ENCODE data around the gene RAB11B.
"Not testable (repeated sequence)": the region's sequence is repeated elsewhere in the genome, so short reads cannot be mapped to it uniquely, and the experiment has no call there.

Gene RAB11B

DNA sequence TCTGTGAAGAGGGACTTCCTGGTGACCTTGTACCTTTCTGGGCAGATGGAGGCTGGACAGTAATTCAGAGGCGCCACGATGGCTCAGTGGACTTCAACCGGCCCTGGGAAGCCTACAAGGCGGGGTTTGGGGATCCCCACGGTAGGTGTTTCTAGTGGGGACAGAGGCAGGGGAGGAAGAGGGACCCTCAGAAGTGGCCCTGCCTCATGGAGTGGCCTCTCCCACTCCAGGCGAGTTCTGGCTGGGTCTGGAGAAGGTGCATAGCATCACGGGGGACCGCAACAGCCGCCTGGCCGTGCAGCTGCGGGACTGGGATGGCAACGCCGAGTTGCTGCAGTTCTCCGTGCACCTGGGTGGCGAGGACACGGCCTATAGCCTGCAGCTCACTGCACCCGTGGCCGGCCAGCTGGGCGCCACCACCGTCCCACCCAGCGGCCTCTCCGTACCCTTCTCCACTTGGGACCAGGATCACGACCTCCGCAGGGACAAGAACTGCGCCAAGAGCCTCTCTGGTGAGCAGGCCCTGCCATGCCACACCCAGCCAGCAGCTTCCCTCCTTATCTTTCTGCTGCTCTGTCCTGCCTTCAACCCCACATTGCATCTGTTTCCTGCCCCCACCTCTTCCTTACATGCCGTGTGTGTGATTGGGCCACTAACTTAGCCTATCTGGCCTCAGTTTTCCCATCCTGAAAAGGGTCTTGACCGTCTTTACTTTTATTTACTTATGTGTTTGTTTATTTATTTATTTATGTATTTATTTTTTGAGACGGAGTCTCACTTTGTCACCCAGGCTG is 19.0 kb upstream of the RAB11B start:
- DNase-seq: no peak

DNA sequence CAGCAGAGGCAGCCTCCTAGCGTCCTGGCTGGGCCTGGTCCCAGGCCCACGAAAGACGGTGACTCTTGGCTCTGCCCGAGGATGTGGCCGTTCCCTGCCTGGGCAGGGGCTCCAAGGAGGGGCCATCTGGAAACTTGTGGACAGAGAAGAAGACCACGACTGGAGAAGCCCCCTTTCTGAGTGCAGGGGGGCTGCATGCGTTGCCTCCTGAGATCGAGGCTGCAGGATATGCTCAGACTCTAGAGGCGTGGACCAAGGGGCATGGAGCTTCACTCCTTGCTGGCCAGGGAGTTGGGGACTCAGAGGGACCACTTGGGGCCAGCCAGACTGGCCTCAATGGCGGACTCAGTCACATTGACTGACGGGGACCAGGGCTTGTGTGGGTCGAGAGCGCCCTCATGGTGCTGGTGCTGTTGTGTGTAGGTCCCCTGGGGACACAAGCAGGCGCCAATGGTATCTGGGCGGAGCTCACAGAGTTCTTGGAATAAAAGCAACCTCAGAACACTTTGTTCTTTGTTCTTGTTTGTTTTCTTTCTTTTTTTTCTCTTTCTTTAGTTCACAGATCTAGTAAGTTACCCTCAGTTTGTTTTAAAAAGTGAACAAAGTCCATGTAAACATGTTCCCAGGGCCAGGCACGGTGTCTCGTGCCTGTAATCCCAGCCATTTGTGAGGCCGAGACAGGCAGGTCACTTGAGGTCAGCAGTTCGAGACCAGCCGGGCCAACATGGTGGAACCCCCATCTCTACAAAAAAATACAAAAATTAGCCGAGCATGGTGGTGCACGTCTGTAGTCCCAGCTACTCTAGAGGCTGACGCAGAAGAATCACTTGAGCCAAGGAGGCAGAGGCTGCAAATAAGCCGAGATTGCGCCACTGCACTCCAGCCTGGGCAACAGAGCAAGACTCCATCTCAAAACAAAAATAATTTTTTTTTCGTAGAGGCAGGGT is 16.0 kb upstream of the RAB11B start:
- no peak for DNase-seq

DNA sequence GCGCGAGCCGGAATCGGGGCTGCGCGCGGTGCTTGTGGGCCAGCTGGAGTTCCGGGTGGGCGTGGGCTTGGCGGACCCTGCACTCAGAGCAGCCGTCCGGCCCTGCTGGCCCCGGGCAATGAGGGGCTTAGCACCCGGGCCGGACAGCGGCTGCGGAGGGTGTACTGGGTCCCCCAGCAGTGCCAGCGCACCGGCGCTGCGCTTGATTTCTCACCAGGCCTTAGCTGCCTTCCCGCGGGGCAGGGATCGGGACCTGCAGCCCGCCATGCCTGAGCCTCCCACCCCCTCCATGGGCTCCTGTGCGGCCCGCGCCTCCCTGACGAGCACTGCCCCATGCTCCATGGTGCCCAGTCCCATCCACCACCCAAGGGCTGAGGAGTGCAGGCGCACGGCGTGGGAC is 14.4 kb upstream of the RAB11B start:
- not testable (repeated sequence) for DNase-seq

DNA sequence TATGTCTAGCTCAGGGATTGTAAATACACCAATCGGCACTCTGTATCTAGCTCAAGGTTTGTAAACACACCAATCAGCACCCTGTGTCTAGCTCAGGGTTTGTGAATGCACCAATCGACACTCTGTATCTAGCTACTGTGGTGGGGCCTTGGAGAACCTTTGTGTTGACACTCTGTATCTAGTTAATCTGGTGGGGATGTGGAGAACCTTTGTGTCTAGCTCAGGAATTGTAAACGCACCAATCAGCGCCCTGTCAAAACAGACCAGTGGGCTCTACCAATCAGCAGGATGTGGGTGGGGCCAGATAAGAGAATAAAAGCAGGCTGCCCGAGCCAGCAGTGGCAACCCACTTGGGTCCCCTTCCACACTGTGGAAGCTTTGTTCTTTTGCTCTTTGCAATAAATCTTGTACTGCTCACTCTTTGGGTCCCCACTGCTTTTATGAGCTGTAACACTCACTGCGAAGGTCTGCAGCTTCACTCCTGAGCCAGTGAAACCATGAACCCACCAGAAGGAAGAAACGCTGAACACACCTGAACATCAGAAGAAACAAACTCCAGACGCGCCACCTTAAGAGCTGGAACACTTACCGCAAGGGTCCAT is 13.7 kb upstream of the RAB11B start:
- DNase-seq: not testable (repeated sequence)

DNA sequence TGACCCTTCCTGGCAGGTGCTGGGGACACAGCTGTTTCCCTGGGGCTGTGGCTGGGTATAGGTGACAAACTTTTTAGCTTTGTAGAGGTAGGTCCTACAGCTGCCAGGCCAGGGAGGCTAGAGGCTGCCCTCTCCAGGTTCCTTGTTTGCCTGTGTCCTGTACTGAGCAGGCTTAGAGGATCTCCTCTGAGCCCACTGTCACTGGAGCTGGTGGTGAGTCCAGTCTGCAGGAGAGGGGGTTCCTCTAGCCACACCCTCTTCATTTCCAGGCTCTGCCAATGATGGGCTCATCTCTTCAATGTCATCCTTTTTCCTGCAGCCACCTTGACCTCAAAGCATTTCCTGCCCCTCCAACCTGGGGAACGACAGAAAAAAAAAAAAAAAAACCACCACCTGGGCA is 12.6 kb upstream of the RAB11B start:
- no peak for DNase-seq

DNA sequence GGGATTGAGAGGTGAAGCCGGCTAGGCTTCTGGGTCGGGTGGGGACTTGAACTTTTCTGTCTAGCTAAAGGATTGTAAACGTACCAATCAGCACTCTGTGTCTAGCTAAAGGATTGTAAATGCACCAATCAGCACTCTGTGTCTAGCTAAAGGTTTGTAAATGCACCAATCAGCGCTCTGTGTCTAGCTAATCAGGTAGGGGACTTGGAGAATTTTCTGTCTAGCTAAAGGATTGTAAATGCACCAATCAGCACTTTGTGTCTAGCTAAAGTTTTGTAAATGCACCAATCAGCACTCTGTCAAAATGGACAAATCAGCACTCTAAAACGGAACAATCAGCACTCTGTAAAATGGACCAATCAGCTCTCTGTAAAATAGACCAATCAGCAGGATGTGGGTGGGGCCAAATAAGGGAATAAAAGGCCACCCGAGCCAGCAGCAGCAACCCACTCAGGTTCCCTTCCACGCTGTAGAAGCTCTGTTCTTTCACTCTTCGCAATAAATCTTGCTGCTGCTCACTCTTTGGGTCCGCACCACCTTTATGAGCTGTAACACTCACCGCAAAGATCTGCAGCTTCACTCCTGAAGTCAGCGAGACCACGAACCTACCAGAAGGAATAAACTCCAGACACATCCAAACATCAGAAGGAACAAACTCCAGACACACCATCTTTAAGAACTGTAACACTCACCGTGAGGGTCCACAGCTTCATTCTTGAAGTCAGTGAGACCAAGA is 10.8 kb upstream of the RAB11B start:
- not testable (repeated sequence) for DNase-seq

DNA sequence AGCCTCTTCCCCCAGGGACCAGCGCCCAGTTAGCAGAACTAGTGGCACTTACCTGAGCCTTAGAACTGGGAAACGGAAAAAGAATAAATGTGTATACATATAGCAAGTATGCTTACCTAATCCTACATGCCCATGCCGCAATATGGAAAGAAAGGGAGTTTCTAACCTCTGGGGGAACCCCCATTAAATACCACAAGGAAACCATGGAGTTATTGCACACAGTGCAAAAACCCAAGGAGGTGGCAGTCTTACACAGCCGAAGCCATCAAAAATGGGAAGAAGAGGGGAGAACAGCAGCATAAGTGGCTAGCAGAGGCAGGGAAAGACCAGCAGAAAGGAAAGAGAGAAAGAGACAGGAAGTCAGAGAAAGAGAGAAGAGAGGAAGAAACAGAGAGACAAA is 5.6 kb upstream of the RAB11B start:
- DNase-seq: not testable (repeated sequence)

DNA sequence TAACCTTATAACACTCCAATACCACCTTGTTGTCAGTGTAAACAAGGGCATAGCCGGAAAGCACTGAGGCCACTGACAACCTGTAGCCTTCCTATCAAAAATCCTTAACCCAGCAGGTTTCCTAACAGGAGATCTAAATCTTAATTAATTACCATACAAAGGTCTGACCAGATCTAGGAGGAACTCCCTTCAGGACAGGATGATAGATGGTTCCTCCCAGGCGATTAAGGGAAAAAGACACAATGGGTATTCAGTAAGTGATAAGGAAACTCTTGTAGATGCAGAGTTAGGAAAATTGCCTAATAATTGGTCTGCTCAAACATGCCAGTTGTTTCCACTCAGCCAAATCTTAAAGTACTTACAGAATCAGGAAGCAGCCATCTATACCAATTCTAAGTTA is 5.1 kb upstream of the RAB11B start:
- DNase-seq: not testable (repeated sequence)

DNA sequence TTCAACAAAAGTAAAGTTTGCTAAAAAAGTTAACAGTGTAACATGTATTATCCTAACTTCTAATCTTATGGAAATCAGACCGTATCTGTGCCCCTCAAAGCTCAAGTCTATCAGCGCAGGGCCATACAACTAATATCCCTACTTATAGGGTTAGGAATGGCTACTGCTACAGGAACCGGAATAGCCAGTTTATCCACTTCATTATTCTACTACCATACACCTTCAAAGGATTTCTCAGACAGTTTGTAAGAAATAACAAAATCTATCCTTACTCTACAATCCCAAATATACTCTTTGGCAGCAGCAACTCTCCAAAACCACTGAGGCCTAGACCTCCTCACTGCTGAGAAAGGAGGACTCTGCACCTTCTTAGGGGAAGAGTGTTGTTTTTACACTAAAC is 4.6 kb upstream of the RAB11B start:
- not testable (repeated sequence) for DNase-seq

DNA sequence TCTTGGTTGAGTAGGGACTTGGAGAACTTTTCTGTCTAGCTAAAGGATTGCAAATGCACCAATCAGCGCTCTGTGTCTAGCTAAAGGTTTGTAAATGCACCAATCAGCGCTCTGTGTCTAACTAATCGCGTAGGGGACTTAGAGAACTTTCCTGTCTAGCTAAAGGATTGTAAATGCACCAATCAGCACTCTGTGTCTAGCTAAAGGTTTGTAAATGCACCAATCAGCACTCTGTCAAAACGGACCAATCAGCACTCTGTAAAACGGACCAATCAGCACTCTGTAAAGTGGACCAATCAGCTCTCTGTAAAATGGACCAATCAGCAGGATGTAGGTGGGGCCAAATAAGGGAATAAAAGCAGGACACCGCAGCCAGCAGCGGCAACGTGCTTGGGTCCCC is 3.7 kb upstream of the RAB11B start:
- DNase-seq: not testable (repeated sequence)

DNA sequence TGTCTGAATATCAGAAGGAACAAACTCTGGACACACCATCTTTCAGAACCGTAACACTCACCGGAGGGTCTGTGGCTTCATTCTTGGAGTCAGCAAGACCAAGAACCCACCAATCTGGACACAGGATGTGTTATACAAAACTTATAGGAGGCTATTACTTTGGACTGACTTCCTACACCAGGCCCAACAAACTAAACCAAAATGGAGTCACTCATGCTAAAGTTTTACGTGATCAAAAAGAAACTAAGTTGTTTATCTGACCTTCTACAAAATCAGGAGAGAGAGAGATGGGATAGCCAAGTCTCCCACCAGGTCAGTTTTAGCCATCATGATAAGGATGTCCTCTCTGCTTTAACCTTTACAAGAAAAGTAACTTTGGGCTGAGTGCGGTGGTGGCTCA is 3.2 kb upstream of the RAB11B start:
- DNase-seq: no peak

DNA sequence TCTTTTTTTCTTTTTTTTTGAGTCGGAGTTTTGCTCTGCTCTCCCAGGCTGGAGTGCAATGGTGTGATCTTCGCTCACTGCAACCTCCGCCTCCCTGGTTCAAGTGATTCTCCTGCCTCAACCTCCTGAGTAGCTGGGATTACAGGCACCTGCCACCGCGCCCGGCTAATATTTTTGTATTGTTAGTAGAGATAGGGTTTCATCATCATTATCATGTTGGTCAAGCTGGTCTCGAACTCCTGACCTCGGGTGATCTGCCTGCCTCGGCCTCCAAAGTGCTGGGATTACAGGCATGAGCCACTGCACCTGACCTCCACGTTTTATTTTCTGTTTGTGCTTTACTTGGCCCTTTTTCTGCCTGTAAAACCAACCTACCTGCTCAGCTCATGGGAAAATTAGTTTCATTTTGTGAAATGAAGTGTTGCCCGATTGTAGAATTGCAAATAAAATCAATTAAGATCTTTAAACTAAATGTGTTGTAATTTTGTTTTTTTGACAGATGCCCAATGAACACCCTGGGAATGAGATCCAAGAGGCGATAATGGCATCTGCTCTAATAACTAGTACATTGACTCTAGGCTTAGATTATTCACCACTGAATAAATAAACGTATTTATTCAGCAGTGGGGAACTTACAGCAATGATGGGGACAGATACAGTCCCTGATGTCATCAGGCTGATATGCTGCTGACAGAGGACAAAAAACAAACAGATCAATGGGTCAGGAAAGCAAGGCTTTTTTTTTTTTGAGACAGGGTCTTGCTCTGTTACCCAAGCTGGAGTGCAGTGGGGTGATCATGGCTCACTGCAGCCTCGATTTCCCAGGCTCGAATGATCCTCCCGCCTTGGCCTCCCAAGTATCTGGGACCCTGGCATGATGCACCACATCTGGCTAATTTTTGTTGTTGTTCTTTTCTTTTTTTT is 2.2 kb upstream of the RAB11B start:
- DNase-seq: peak in 1 of 2 experiments; percentile 66

DNA sequence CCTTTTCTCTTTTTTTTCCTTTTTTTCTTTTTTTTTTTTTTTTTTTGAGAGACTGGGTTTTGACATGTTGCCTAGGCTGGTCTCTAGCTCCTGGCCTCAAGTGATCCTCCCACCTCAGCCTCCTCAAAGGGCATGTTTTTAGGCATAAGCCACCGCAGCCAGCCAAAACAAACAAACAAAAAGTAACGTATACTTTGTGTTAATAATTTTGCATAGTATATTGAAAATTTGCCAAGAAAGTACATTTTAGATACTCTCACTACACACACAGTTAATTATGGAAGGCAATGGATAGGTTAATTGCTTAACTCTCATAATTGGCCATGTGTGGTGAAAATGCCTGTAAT is 1.6 kb upstream of the RAB11B start:
- no peak for DNase-seq

DNA sequence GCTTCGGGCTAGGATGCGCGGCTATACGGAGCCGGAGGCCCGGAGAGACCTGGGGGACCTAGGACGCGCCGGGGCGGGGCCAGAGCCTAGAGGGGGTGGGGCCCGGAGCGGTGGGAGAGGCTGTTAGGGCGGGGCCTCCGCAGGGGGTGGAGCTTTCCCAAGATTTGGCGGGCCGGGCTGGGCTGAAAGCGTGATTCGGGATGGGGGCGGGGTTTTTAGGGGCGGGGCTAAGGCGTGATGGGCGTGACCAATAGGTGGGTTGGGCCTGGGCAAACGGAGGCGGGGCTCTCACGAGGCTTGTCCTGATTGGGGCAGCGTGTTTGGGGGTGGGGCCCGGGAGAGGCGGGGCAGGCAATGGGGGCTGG is 439 bp downstream of the RAB11B start:
- DNase-seq: peak; percentile 64 to 88

DNA sequence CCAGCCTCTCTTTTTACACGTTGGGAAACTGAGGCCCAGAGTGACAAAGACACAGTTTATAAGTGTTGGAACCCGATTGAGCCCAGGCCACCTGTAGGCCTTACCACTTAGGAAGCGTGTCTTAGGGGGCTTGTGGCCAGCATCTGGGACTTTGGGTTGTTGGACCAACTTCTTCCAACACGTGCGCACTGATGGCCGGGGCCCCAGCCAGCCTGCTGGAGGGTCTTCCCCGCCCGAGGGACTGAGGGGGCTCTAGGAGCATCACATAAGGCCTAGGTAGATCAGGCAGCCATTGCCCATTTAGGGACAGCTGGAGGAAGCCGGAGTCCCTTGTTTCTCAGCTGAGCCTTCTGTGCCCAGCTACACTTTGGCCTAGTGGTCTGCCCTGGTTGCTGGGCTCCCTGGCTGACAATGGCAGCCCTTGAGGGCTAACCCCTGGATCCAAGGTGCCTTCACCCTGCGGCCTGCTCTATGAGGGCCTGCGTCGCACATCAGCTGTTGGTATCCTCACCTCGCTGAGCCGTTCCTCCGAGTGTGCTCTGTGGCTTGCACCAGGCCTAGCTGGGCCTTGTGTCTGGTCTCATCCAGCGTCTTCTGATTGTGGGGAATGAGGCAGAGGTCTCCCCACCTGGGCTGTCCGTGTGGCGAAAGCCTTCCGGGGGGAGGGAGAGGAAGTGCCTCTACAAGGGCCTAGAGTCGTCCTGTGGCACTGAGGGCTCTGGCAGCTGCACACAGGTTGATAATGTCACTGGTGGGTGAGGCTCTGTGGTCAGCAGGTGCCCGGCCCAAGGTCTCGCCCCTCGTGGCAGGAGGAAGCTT is 1.2 kb downstream of the RAB11B start:
- DNase-seq: no peak

DNA sequence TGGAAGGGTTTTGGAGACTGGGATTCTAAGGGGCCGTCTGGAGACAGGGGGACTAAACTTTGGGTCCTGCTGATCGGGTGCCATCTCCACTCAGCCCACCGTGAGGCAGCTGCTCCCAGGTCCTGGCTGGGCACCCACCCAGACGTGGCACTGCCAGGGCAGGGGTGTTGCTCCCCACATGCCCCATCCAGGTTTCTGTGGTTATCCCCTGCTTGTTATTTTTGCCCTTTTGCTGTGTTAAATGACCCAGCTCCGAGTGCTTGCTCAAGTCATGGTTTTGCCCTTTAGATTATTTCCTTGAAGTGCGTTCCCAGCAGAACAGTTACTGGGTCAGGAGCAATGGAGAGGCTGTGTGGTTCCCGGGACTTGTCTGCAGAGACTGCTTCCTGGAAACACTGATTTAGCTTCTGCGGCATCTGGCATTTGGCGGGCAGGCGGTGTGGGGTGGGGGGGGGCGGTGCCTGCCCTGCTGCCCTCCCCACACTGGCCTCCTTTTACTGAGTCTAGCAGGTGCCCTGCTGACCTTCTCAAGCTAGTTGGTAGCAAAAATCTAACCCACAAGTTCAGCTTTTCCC is 1.9 kb downstream of the RAB11B start:
- no peak for DNase-seq

DNA sequence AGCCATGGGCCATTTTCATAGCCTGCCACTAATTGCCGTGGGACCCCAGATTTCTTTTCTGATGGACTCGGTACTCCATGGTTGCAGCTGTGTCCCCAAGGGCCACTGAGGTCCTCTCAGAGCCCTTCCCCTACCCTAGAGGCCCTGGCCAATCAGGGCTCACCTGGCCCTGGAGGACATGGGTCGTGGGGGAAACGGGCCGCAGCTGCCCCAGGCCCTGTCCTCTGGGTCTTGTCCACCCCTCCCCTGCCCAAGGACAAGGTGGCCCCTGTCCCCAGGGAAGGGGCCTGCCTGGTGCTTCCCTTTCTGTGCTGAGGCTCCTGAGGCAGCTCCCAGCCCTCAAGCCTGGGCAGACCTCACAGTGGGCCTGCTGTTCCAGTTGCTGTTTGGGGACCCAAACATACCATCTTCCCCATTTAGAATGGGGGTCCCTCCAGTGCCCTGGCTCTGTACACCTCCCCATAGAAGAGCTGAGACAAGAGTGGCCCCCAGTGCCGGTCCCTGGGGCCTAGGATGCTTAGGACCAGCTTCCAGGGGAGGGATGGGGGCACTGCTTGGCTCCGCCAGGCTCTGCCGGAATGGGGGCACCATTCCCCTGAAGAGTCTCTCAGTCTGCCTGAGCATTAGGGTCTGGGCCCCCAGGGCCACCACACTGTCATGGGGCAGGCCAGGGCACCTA is 3.2 kb downstream of the RAB11B start:
- no peak for DNase-seq

DNA sequence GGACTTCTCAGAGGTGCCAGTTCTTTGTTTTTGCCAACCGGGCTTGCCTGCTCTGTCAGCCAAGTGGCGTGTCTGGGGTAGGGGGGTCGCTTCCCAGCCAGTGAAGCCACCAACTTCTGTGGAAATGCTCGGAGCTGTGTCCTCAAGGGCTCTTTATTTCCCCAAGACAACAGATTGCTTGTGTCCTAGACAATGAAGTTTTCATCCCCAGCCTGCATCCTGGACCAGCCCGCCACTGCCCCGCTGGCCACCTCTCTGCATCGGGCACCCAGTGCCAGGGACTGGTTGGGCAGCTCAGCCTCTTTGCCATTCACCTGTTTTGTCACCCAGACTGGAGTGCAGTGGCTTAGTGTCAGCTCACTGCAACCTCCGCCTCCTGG is 3.7 kb downstream of the RAB11B start:
- DNase-seq: no peak

DNA sequence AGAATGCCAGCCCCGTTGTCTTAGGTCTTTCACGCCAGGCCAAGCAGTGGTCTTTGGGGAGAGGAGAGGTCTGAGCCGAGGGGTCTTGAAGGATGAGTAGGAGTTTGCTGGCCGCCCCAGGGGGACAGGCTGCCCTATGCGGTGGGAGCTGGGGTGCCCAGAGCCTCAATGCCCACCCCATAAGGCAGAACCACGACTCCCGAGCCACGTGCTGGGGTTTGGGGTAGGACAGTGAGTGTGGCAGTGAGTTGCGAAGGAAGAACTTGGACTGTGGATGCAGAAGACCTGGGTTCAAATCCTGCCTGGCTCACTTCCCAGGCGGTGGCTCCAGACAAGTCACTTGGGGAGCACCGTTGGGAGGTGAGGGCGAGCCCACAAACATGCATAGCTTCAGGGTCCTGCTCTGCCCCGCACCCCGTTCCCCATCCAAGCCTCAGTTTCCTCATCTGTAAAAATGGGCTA is 5.5 kb downstream of the RAB11B start:
- no peak for DNase-seq

DNA sequence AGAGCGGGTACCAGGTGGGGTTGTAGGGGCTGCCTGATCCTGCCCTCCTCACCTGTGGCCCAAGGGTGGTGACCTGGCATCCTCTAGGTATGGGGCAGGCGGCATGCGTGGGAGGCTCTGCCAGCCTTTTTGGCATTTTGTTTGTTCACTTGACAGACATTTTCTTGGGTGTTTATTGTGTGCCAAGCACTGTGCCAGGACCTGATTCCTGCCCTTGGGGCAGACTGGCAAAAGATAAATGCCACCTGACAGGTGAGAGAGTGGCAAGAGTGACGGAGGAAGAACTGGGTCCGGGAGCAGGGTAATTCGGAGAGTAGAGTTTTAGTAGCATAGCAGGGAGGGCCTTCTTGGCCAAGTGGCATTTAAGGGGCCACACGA is 6.0 kb downstream of the RAB11B start:
- no peak for DNase-seq
